Transverse colon (tissue), 4 donors: Measurements from ENCODE around the gene CLDN11.

Experiments
- EP300 ChIP-seq: sonication (generic); formaldehyde crosslinking; IDR thresholded peaks from one replicate; pipeline ENCODE4 v1.6.1; 2017; ENCODE audit warnings: antibody characterized with exemption, low read depth
- POLR2A ChIP-seq: fragments of 450-650 bp; IDR thresholded peaks from one replicate; pipeline ENCODE4 v1.6.1; 2016; ENCODE audit warnings: antibody characterized with exemption, mild to moderate bottlenecking, moderate library complexity
- POLR2AphosphoS5 ChIP-seq, 3 donors: sonication (generic); formaldehyde crosslinking; IDR thresholded peaks; one replicate each; pipeline ENCODE4 v1.6.1; 2016; ENCODE audit warnings: antibody characterized with exemption in 3 of 3
- TF ChIP-seq, protein P1 (sequence below), 5 experiments: fragments of 200-600 bp in 3 of 5; fragments of 450-650 bp in 2 of 5; sonication (generic) in 3 of 5; IDR thresholded peaks; 1 replicate in 2 of 5; 2 replicates in 3 of 5; pipeline ENCODE4 v1.5.1; 2016 to 2017; ENCODE audit warnings: antibody characterized with exemption in 5 of 5, inconsistent platforms in 3 of 5, mild to moderate bottlenecking in 2 of 5, moderate library complexity in 1 of 5

DNA sequence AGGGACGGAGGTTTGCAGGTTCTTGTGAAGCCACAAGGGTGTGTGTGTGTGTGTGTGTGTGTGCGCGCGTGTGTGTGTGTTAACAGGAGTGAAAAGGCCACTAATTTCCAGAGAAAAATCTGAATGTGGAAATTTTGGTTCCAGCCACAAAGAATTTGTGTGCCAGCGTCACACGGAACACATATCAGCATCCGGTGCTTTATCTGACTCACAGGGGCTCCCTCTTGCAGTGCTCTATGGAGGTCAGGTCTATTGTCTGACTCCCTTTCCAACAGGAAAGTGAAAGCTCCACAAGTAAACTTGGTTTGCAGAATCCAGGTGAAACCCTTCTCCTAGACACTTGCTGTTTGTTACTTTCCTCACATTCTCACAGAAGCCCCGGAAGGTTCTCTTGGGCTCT, 6.2 kb downstream of the CLDN11 start:
- TF ChIP-seq, protein P1, sequence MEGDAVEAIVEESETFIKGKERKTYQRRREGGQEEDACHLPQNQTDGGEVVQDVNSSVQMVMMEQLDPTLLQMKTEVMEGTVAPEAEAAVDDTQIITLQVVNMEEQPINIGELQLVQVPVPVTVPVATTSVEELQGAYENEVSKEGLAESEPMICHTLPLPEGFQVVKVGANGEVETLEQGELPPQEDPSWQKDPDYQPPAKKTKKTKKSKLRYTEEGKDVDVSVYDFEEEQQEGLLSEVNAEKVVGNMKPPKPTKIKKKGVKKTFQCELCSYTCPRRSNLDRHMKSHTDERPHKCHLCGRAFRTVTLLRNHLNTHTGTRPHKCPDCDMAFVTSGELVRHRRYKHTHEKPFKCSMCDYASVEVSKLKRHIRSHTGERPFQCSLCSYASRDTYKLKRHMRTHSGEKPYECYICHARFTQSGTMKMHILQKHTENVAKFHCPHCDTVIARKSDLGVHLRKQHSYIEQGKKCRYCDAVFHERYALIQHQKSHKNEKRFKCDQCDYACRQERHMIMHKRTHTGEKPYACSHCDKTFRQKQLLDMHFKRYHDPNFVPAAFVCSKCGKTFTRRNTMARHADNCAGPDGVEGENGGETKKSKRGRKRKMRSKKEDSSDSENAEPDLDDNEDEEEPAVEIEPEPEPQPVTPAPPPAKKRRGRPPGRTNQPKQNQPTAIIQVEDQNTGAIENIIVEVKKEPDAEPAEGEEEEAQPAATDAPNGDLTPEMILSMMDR (IDR thresholded peaks at IDR 0.05), result no peak
- TF ChIP-seq POLR2A, result no peak
- TF ChIP-seq POLR2AphosphoS5 (IDR thresholded peaks at IDR 0.05), result no peak
- TF ChIP-seq EP300, result no peak
